HG03064 (cell line): ENCODE results near the gene LYST.
"Not testable (repeated sequence)": the region's sequence is repeated elsewhere in the genome, so short reads cannot be mapped to it uniquely, and the experiment has no call there.

ENCODE experiments used
- ATAC-seq: cut with Tn5 transposase; IDR thresholded peaks from one replicate; pipeline ENCODE4 v1.9.1; 2021; ENCODE audit warnings: low read depth; ENCODE audit not compliant: unreplicated experiment

The LYST gene

GRCh38 chr1:235863699-235864093 is 3.0 kb downstream of the LYST start:
- no peak for ATAC-seq

DNA sequence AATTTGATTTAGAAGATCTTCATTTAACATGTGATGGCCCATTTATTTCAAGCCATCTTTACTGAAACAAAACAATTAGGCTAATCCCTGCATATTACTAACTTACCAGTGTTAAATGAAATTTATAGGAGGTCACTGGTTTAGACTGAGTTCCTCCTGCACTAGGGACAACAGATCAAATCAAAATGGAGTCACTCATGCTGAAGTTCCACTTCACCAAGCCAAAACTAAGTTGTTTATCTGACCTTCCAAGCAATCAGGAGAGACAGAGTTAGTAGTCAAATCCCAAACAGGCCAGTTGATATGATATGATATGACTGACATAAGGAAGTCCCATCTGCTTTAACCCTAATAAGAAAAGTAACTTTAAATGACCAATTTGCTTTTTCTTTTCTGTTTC is 4.8 kb downstream of the LYST start:
- no peak for ATAC-seq

DNA sequence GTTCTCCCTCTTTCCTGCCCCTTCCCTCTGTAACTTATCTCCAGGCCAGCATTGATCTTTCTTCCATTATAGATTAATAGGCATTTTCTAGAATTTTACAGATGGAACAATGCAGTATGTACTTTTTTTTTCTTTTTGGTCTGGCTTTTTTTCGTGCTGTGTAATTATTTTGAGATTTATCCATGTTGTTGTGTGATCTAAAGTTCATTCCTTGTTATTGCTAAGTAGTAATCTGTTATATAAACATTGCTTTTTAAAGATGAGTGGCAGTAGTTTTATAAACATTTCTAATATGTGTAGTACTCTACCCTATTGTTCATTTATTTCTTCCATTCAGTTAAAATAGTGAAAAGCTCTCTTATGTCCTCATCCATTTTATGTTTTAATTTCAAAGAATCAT is 5.9 kb downstream of the LYST start:
- no peak for ATAC-seq

- ATAC-seq: no peak
Measured at GRCh38 chr1:235859789-235860188, 6.9 kb downstream of the LYST start.

- no peak for ATAC-seq
Measured at GRCh38 chr1:235858766-235859165, 7.9 kb downstream of the LYST start.

DNA sequence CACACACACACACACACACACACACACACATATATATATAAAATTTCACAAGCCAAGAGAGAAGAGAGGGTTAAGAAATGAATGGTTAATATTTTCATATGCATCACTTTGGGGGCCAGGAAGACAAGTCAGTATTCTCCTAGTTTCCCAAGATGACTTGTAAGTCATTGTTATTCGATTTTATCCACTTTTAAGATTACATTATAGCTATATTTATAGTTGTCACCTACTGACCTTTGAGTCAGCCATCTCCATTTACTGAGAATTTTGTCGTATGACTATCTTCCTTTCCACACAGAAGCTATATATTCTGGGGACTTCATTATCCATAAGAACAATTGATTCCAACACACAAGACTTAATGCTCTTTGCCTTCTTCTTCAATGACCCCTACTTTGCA is 8.9 kb downstream of the LYST start:
- no peak for ATAC-seq

DNA sequence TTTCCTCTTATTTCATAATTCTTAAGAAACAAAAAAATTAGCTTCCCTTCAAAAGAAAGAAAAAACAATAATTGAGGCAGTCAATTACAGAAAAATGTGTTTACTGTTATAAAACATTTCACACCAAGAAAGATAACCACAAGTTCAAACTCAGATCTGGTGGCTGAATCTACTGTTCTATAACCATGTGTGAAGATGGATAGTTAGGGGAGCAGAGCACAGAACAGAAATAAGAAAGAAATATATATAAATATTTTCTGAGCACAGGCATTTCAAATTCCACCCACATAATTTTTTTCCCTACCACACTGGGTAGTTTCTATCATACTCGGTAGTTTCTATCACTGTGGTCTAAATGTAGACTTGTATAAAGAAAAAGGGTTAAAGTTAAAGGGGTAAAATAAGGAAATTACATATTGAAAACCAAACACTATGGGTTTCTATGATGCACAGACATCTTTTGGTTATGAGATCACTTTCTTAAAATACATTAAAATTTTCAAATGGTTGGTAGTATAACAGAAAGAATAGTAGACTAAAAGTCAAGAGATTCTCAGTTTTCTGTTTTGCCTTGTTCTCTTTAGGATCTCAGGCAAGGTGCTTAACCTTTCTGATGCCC is 10.8 kb downstream of the LYST start:
- ATAC-seq: no peak

DNA sequence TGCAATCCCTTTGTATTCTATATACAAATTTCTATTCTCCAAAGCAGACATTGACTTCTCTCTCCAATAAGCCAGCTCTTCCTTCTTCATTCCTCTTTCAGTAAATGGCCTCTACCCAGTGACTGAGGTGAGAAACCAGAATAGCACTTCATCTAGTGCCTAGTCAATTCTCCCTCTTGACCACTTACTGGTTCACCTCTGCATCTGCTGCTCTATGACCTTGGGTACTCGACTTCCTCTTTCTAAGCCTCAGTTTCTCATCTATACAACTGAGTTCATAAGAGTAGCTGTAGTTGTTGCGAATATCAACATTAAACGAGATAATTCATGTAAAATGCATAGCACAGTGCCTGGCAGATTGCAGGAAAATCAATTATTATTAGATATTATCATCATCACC is 12.4 kb downstream of the LYST start:
- no peak for ATAC-seq

DNA sequence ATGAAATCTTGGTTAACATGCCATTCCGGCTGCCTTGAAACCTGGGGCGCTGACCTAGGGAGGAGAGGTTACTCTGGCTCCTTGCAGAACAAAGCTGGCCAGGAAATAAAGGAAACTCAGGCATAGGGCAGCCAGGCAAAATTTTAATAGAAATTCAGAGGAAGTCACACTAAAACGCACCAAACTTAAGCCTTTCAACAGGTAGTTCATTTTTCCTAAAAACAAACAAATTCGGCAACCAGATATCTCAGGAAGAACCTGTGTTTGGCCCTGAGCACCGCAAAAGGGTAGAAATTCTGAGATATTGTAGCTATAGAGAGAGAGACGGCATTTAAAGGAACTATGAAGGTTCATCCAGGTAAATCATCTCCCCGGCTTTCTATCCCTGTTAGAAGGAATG is 13.1 kb downstream of the LYST start:
- ATAC-seq: no peak

- ATAC-seq: no peak
Measured at GRCh38 chr1:235852887-235853286, 13.8 kb downstream of the LYST start.

DNA sequence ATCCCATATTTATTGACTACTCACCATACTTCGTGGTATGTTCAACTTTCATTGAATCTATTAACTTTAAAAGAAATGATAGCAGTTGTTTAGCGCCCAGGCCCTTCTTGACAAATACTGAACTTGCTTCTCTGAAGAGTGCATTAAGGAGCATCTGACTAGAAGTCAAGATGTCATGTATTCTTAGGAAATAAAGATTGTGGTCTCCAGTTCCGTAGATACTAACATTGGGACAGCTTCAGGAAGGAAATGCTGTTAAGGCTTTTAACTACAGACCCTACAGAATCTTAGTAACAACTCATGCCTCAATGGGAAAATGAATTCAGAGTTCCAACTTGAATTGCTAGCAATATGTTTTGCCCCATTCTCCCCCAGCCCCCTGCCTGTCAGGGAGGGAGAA is 14.8 kb downstream of the LYST start:
- ATAC-seq: no peak

- not testable (repeated sequence) for ATAC-seq
Measured at GRCh38 chr1:235848251-235848650, 18.5 kb downstream of the LYST start.

DNA sequence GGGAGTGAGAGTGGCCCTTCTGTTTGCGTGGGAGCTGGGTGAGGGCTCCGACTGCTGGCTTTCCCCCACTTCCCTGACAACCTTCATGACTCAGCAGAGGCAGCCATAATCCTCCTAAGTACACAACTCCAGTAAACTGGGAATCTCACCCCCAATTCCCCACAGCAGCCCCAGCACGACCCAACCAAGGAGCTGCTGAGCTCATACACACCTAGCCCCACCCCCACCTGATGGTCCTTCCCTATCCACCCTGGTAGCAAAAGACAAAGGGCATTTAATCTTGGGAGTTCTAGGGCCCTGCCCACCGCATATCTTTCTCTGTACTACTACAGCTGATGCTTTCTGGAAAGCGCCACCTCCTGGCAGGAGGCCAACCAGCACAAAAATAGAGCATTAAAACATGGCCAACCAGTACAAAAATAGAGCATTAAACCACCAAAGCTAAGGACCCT is 21.0 kb downstream of the LYST start:
- ATAC-seq: not testable (repeated sequence)

DNA sequence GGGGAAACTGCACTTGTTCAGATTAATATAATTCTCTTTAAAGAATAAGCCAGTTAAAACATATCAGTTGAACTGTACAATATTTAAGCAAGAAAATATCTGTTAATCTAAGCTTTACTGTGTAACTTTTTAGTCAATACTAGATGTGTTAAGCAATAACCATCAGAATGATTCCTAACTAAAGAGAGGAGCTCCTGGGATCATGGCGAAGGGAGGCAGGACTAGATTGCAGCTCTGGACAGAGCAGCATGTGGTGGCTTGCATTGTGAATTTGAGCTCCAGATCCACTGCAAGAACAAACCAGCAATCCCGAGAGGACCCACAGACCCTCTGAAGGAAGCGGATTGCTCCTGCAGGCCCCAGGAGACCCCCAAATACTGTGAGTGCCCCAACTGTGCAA is 21.9 kb downstream of the LYST start:
- ATAC-seq: no peak

- no peak for ATAC-seq
Measured at GRCh38 chr1:235843461-235843961, 23.2 kb downstream of the LYST start.

DNA sequence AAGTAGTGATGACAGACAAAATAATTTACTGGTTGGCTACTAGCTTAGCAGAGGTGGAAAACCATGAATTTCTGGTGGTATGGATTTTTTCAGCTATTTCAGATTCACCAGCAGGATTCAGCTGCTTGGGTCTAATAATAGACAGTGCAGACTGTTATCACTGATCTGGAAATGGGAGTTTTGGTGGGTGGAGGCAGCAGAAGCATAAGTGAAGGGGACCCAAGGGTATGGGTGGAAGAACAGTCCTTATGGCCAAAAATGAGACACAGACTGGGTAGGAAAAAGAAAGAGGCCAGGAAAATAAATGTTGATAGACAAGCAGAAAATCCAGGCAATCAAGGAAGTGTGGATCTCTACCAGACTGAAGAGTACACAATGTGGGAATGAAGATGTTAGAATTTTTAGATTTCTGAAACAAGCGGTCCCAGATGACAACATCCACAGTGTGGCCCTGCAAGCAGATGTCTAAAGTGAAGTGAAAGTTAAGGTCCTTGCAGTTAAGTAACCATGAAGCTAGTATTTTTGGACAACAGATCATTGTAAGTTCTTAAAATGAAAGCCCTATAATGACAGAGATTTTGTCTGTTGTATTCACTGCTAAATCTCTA is 24.7 kb downstream of the LYST start:
- ATAC-seq: peak; percentile 62

DNA sequence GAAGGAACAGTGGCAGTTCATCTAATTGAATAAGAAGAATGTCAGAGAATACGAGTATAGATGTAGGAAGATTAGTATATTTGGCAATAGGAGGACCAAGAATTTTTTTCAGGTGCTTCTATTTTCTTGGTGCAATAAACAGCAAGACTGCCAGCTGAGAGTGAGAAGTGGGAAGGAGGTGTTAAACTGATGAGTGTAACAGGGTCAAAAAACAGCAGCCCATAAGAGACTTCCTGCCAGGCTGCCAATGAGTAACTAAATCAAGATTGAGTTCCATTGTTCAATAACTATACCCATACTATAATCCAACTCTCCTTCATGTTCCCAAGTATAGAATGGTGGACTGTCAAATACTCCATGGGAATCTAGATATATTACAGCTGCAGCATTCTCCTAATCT is 28.7 kb downstream of the LYST start:
- no peak for ATAC-seq

DNA sequence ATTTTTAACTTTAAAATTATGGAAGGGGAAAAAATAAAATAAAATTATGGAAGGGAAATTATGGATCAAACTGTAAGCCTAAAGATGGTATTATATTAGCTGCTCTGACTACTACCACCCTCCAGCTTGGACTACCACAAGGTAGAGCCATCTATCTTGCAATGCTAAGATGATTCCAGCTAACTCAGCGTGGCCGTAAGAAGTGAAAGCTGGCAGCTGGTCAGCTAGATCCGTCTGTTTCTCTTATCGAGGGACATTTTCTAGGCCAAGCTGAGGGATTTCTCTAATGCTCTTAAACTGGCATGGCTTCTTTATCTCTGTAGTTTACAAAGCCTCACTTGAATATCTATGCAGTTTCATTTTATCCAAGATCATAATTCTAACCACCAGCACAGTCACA is 31.5 kb downstream of the LYST start:
- no peak for ATAC-seq

DNA sequence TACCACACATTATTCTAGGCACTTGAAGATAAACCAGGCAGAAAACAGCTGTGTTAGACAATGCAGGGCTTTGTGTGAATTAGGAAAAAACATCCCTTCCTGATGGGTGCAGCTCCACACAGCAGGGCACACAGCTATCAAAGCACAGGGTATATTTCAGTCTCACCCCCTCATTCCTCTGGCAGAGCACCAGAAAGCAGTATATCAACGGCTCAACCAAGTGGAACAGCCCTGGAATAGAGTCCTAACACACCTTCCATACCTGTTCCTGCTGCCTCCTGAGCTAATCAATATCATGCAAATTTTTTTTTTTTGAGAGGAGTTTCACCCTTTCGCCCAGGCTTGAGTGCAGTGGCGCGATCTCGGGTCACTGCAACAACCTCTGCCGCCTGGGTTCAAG is 32.1 kb downstream of the LYST start:
- no peak for ATAC-seq

DNA sequence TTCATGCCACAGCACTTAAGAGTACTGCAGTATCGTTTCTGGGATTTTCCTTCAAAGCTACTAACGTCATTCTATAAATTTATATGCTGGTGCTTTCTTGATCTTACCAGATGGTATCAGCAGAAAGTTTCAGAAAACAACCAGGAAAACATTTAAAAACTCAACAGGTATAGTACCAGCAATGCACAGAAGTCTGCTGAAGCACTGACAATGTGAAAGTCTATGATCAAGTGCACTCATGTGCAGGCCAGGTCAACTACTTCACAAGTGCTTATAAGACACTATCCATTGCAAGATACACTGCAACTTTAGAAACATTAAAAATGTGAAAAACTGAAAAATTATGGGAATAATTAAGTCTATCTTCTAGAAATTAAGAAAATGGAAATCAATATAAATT is 34.7 kb downstream of the LYST start:
- ATAC-seq: no peak

- ATAC-seq: peak; percentile 93
Measured at GRCh38 chr1:235831148-235831547, 35.6 kb downstream of the LYST start.

GRCh38 chr1:235826102-235826854 is 40.4 kb downstream of the LYST start:
- no peak for ATAC-seq
